ENCODE data around the gene CYTH2. TPM values are rescaled to one million over a fixed set of nuclear protein-coding genes. Genes with fewer than 3 reads are reported as not detected.
A peak's percentile ranks its signal among the peaks of the same experiment; 100 is the strongest.

Gene CYTH2
- polyA plus RNA-seq, 5 donors, result 72.6 to 112 (median 87.8) TPM

- no peak for DNase-seq
These were observed 22.0 kb downstream of the CYTH2 start for GRCh38 chr19:48490981-48491792.

- DNase-seq, result no peak
These were observed 22.6 kb downstream of the CYTH2 start for GRCh38 chr19:48491793-48492123.

- DNase-seq, result peak; percentile 80 to 83
These were observed 24.0 kb downstream of the CYTH2 start for GRCh38 chr19:48492925-48493717.

- no peak for DNase-seq
These were observed 24.7 kb downstream of the CYTH2 start for GRCh38 chr19:48493718-48494401.

GRCh38 chr19:48495396-48495795 is 26.2 kb downstream of the CYTH2 start:
- no peak for DNase-seq

GRCh38 chr19:48496959-48497727 is 28.0 kb downstream of the CYTH2 start:
- no peak for DNase-seq

- no peak for DNase-seq
These were observed 28.8 kb downstream of the CYTH2 start for GRCh38 chr19:48497728-48498594.

GRCh38 chr19:48498595-48499311 is 29.6 kb downstream of the CYTH2 start:
- no peak for DNase-seq

- DNase-seq, result no peak
These were observed 30.3 kb downstream of the CYTH2 start for GRCh38 chr19:48499316-48500090.

- no peak for DNase-seq
These were observed 31.8 kb downstream of the CYTH2 start for GRCh38 chr19:48500830-48501493.

- peak; percentile 75 to 81 for DNase-seq
These were observed 32.6 kb downstream of the CYTH2 start for GRCh38 chr19:48501494-48502349.

- no peak for DNase-seq
These were observed 33.3 kb downstream of the CYTH2 start for GRCh38 chr19:48502350-48503018.

GRCh38 chr19:48506138-48506733 is 37.1 kb downstream of the CYTH2 start:
- DNase-seq, result no peak

GRCh38 chr19:48507911-48508439 is 38.8 kb downstream of the CYTH2 start:
- DNase-seq, result no peak

GRCh38 chr19:48508729-48509411 is 39.7 kb downstream of the CYTH2 start:
- DNase-seq, result no peak

Measured in right lung (tissue), 5 donors.